Epithelial cell of prostate (primary cell): ENCODE results near the gene SCRN2.

Source experiments
- DNase-seq: peaks from one replicate; pipeline ENCODE4 v3.0.0-alpha.2; 2011; ENCODE audit warnings: low read depth, low spot score
- H3K27ac ChIP-seq: fragments of 450-650 bp; 2 replicates; pipeline ENCODE4 v1.5.1; 2017; ENCODE audit warnings: mild to moderate bottlenecking

The SCRN2 gene

GRCh38 chr17:47808036-47808829 is 32.8 kb downstream of the SCRN2 start:
- no peak for DNase-seq
- H3K27ac ChIP-seq, result no peak overlapping the region

GRCh38 chr17:47807421-47807820 is 33.7 kb downstream of the SCRN2 start:
- DNase-seq, result no peak

DNA sequence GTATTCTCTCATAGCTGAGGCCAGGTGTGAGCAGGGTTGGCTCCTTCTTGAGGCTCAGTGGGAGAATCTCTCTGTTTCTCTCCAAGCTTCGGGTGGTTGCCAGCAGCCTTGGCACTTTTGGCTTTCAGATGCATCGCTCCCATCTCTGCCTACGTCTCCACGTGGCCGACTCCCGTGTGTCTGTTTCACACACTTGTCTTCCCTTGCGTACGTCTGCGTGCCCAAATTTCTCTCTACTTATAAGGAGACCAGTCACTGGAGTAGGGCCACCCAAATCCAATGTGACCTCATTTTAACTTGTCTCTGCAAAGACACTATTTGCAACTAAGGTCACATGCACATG is 34.2 kb downstream of the SCRN2 start:
- H3K27ac ChIP-seq, result no peak overlapping the region
- DNase-seq, result no peak

More at GRCh38 chr17:47807421-47807820, 33.7 kb downstream of the SCRN2 start:
- no peak overlapping the region for H3K27ac ChIP-seq

GRCh38 chr17:47806026-47806912 is 34.8 kb downstream of the SCRN2 start:
- DNase-seq, result no peak
- H3K27ac ChIP-seq, result no peak overlapping the region

- H3K27ac ChIP-seq, result no peak overlapping the region
- DNase-seq, result no peak
These were observed 36.6 kb downstream of the SCRN2 start for GRCh38 chr17:47804461-47804860.

GRCh38 chr17:47803751-47804150 is 37.3 kb downstream of the SCRN2 start:
- H3K27ac ChIP-seq, result no peak overlapping the region
- no peak for DNase-seq

- H3K27ac ChIP-seq, result no peak overlapping the region
- no peak for DNase-seq
These were observed 37.9 kb downstream of the SCRN2 start for GRCh38 chr17:47803201-47803600.

- H3K27ac ChIP-seq, result no peak overlapping the region
- DNase-seq, result no peak
These were observed 38.6 kb downstream of the SCRN2 start for GRCh38 chr17:47802341-47803022.

GRCh38 chr17:47801906-47802305 is 39.2 kb downstream of the SCRN2 start:
- no peak overlapping the region for H3K27ac ChIP-seq
- DNase-seq, result no peak

GRCh38 chr17:47801176-47801765 is 39.8 kb downstream of the SCRN2 start:
- DNase-seq, result no peak
- H3K27ac ChIP-seq, result no peak overlapping the region

GRCh38 chr17:47800686-47801085 is 40.4 kb downstream of the SCRN2 start:
- DNase-seq, result no peak

GRCh38 chr17:47797797-47798196 is 43.3 kb downstream of the SCRN2 start:
- no peak overlapping the region for H3K27ac ChIP-seq
- no peak for DNase-seq

More at GRCh38 chr17:47800686-47801085, 40.4 kb downstream of the SCRN2 start:
- H3K27ac ChIP-seq, result no peak overlapping the region

DNA sequence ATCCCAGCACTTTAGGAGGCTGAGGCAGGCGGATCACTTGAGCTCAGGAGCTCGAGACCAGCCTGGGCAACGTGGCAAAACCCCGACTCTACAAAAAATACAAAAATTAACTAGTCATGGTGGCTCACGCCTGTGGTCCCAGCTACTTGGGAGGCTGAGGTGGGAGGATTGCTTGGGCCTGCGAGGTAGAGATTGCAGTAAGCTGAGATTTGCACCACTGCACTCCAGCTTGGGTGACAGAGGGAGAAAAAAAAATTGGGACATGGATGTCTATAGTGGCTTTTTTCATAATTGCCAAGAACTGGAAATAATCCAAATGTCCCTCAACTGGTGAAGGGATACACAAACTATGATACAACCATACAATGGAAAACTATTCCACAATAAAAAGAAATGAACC is 48.1 kb downstream of the SCRN2 start:
- no peak for DNase-seq
- no peak overlapping the region for H3K27ac ChIP-seq

- DNase-seq, result no peak
- H3K27ac ChIP-seq, result no peak overlapping the region
These were observed 48.6 kb downstream of the SCRN2 start for GRCh38 chr17:47792457-47792856.

DNA sequence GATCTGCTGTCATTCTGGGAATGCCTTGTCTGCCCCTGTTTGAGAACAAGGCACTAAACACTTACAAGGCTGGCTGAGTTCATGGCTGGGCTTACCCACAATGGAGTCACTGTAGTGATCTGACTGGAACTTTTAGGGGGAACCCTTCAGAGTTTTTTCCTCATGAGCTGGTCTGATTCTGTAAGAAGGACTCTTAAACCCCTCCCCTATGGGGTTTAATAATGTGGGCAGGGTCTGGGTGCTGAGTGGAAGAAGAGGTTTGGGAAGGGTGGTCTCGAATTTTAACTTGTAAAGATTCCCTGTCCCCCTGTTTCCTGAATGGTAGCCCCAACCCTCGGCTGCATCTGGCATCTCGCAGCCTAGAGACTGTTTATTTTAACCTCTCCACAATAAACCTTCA is 50.0 kb downstream of the SCRN2 start:
- DNase-seq, result no peak
- H3K27ac ChIP-seq, result no peak overlapping the region

- no peak for DNase-seq
- H3K27ac ChIP-seq, result no peak overlapping the region
These were observed 51.2 kb downstream of the SCRN2 start for GRCh38 chr17:47789611-47790561.
